Gastroesophageal sphincter (tissue), 4 donors: ENCODE data around the gene PCGF5. TPM values are rescaled to one million over a fixed set of nuclear protein-coding genes. Genes with fewer than 3 reads are reported as not detected.

Source experiments
- ATAC-seq: fragments of 150-250 bp; one replicate; pipeline ENCODE4 v1.9.1; 2016; ENCODE audit warnings: mild to moderate bottlenecking, moderate library complexity
- H3K27ac ChIP-seq, 4 donors: fragments of 200-600 bp; sonication (generic) in 3 of 4; 1 replicate in 3 of 4; 2 replicates in 1 of 4; pipeline ENCODE4 v1.5.1; 2016 to 2019
- H3K27me3 ChIP-seq: fragments of 200-600 bp; sonication (generic); one replicate; pipeline ENCODE4 v1.5.1; 2019
- H3K36me3 ChIP-seq, 2 donors: fragments of 200-600 bp; sonication (generic); one replicate each; pipeline ENCODE4 v1.5.1; 2019; ENCODE audit warnings: control low read depth in 1 of 2
- H3K4me1 ChIP-seq, 3 donors: fragments of 200-600 bp; sonication (generic); 1 replicate in 2 of 3; 2 replicates in 1 of 3; pipeline ENCODE4 v1.5.1; 2016 to 2019; ENCODE audit warnings: control low read depth in 2 of 3
- H3K4me3 ChIP-seq, 2 donors: fragments of 200-600 bp; sonication (generic); one replicate each; pipeline ENCODE4 v1.5.1; 2019; ENCODE audit warnings: mild to moderate bottlenecking in 1 of 2, moderate library complexity in 1 of 2
- H3K9me3 ChIP-seq, 3 donors: fragments of 200-600 bp; sonication (generic); one replicate each; pipeline ENCODE4 v1.5.1; 2017 to 2019; ENCODE audit warnings: control low read depth in 2 of 3
- EP300 ChIP-seq: sonication (generic); formaldehyde crosslinking; IDR thresholded peaks from one replicate; pipeline ENCODE4 v1.6.1; 2017; ENCODE audit warnings: antibody characterized with exemption, mild to moderate bottlenecking
- POLR2A ChIP-seq, 2 donors: fragments of 450-650 bp; IDR thresholded peaks; one replicate each; pipeline ENCODE4 v1.6.1; 2017; ENCODE audit warnings: antibody characterized with exemption in 2 of 2, mild to moderate bottlenecking in 2 of 2, moderate library complexity in 1 of 2
- POLR2AphosphoS5 ChIP-seq: sonication (generic); formaldehyde crosslinking; IDR thresholded peaks from one replicate; pipeline ENCODE4 v1.6.1; 2017; ENCODE audit warnings: antibody characterized with exemption
- WGBS, 2 donors: methylation state at CpG; one replicate each; pipeline ENCODE4 v1.1.5; 2018; ENCODE audit warnings: low coverage in 1 of 2; 5-methylcytosine and 5-hydroxymethylcytosine counted together
- total RNA-seq, 4 donors: library from RNA; depleted of rRNA; stranded (reverse); fragments of >200 nt; gene quantifications; one replicate each; pipeline ENCODE4 v1.1.0, GENCODE V29; 2016
- TF ChIP-seq, protein P1 (sequence below), 4 experiments: fragments of 200-600 bp in 2 of 4; fragments of 450-650 bp in 2 of 4; sonication (generic) in 1 of 4; IDR thresholded peaks; one replicate each; pipeline ENCODE4 v1.5.1; 2017 to 2019; ENCODE audit warnings: antibody characterized with exemption in 4 of 4, mild to moderate bottlenecking in 2 of 4, moderate library complexity in 2 of 4

Gene PCGF5
- total RNA-seq, 4 donors from 2014 or later: 51.5 to 81.6 (median 66.1) TPM

DNA sequence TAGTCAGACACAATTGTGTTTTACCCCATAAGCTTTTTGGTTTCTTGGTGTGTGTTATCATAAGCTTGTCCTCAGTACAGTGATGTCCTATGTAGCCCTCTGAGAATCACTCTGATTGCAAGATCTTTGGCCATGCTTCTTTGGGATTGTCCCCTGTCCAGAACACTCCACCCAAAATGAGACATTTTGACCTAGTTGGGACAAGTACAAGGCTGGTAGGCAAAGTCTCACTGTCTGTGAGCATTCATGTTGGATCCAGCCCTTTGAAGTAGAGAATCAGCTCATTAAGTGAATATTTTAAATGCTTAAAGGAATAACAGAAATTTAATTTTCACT lies 28.9 kb upstream of the PCGF5 start:
- ATAC-seq: peak; percentile 65
- peak overlapping the region in 2 of 4 donors; percentile 12 to 28 for H3K27ac ChIP-seq

DNA sequence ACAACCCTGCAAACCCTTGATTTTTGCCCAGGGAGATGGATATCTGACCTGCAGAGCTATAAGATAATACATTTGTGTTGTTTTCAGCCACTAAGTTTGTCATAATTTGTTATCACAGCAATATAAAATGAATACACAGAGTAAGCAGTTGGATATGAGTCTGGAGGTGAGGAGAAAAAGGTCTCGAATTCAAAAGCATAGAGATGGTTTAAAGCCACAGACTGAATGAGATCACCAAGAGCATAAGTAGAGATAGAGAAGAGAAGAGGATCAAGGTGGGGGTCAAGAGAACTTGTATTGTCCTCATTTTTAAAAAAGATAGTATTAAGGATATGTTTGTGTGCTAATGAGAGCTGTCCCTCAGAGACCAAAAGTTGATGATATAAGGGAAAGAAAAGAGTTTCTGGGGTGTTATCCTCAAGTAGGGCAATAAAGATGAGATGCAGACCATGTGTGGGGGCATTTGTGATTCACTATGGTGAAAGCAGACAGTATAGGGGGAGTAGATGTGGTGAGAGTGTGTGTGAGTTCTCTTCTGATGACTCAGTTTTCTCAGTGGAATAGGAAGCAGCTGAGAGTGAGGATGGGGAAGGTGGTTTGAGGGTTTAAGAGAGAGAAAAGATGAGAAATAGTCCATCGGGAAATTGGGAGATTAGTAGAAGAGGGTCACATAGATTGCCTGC lies 25.8 kb upstream of the PCGF5 start:
- Histone ChIP-seq H3K4me3 (no peak overlapping the region), H3K36me3 (no peaks in the 10 kb centered on the region), H3K4me1 (peaks cover 7 to 48% (median 18%) of the 10 kb centered on the region in 3 donors), H3K27ac (no peak overlapping the region), H3K27me3 (no peaks in the 10 kb centered on the region), H3K9me3 (no peaks in the 10 kb centered on the region)
- ATAC-seq: no peak
- whole genome bisulfite sequencing, 2 donors: 64 to 100% methylated on average over 1 to 2 of the region's 2 CpGs
- TF ChIP-seq, protein P1, sequence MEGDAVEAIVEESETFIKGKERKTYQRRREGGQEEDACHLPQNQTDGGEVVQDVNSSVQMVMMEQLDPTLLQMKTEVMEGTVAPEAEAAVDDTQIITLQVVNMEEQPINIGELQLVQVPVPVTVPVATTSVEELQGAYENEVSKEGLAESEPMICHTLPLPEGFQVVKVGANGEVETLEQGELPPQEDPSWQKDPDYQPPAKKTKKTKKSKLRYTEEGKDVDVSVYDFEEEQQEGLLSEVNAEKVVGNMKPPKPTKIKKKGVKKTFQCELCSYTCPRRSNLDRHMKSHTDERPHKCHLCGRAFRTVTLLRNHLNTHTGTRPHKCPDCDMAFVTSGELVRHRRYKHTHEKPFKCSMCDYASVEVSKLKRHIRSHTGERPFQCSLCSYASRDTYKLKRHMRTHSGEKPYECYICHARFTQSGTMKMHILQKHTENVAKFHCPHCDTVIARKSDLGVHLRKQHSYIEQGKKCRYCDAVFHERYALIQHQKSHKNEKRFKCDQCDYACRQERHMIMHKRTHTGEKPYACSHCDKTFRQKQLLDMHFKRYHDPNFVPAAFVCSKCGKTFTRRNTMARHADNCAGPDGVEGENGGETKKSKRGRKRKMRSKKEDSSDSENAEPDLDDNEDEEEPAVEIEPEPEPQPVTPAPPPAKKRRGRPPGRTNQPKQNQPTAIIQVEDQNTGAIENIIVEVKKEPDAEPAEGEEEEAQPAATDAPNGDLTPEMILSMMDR (IDR thresholded peaks at IDR 0.05): no peak
- TF ChIP-seq POLR2AphosphoS5 (no peak), POLR2A (IDR thresholded peaks at IDR 0.05) (no peak), EP300 (no peak)

More for the DNA sequence above, 28.9 kb upstream of the PCGF5 start:
- Histone ChIP-seq H3K9me3 (no peaks in the 10 kb centered on the region), H3K36me3 (no peaks in the 10 kb centered on the region), H3K4me3 (no peak overlapping the region), H3K4me1 (peaks cover 7 to 28% (median 18%) of the 10 kb centered on the region in 3 donors), H3K27me3 (no peaks in the 10 kb centered on the region)
- TF ChIP-seq EP300 (no peak), POLR2A (IDR thresholded peaks at IDR 0.05) (no peak), POLR2AphosphoS5 (no peak)
- TF ChIP-seq, protein P1 (IDR thresholded peaks at IDR 0.05): no peak

DNA sequence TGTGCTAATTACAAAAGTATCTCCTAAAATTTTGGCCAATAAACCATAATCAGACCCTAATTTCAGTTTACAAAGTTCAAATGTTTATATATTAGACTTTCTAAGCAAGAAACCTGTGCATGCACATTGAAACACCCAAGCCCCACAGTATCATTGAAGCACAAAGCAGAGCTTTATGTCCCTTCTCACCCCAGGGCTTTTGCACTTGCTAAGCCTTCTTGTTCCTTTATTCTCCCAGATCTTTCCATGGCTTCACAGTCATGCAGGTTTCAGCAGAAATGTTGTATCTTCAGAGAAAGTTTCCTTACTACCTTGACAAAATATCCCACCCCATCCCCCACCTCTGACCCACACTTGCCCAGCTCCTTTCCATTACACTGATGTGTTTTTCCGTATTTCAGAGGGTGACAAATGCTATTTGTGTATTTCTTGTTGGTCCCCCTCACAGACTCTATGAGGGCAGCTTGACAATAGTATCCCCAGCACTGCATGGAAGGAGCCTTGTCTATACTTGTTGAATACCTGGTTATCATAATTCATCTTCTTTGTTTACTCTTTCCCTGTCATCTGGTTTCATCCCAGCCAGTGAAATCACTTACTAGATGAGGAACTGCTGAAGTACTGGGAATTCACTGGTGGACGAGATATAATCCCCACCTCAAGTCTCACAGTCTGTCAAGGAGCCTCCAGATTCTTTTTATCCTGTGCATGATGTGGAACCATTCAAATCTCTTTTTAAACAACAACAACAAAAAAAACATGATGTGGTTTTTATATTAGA lies 24.0 kb upstream of the PCGF5 start:
- Histone ChIP-seq H3K4me1 (peaks cover 0 to 46% (median 2%) of the 10 kb centered on the region in 3 donors), H3K9me3 (no peaks in the 10 kb centered on the region), H3K27ac (no peak overlapping the region), H3K4me3 (no peak overlapping the region), H3K36me3 (no peaks in the 10 kb centered on the region), H3K27me3 (no peaks in the 10 kb centered on the region)
- TF ChIP-seq POLR2A (IDR thresholded peaks at IDR 0.05) (no peak), EP300 (no peak), POLR2AphosphoS5 (no peak)
- TF ChIP-seq, protein P1 (IDR thresholded peaks at IDR 0.05): no peak
- 53 to 82% methylated on average over 2 of the region's 2 CpGs for WGBS, 2 donors
- ATAC-seq: no peak

DNA sequence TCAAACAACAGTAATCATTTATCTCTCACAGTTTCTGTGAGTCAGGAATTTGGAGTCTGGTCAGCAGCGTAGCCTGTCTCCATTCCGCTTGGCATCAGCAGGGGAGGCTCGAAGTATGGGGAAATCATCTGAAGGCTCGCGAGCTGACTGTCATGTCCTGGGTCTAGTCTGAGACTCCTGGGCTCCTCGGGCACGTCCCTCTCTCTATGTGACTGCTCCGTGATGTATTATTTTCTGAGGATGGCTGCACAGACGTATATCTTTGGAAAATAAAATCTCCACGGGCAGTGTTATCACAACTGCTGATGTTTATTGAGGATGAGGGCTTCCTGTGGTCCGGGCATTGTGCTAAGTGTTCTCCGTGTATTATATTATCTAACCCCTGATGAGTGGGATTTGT lies 23.3 kb upstream of the PCGF5 start:
- no peaks in the 10 kb centered on the region for H3K9me3 ChIP-seq
- no peak overlapping the region for H3K4me3 ChIP-seq
- 53 to 62% methylated on average over 7 to 9 of the region's 12 CpGs for WGBS, 2 donors
- no peaks in the 10 kb centered on the region for H3K36me3 ChIP-seq
- H3K4me1 ChIP-seq: peaks cover 0 to 48% (median 0%) of the 10 kb centered on the region in 3 donors
- ATAC-seq: peak; percentile 28
- H3K27me3 ChIP-seq: no peaks in the 10 kb centered on the region
- TF ChIP-seq, protein P1 (IDR thresholded peaks at IDR 0.05): no peak
- TF ChIP-seq POLR2AphosphoS5 (no peak), EP300 (no peak), POLR2A (IDR thresholded peaks at IDR 0.05) (no peak)
- H3K27ac ChIP-seq: no peak overlapping the region

DNA sequence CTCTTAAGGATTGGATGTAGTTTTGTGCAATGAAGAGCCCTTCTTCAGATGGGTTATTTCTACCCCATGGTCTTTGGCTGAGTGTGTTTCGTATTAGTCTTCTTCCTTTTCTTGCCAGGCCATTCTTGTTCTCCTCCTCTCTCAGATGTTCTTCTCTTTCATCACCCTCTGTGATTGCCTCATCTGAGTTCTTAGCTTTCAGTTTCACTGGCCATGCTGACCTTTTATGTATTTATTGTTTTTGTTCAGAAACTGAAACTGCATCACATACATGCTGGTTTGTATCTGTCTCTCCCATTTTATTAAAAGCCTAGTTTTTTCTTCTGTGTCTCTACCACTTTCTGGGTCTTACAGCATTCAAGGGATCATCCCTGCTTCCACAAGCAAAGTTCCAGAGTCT lies 21.7 kb upstream of the PCGF5 start:
- peaks cover 0 to 49% (median 0%) of the 10 kb centered on the region in 3 donors for H3K4me1 ChIP-seq
- TF ChIP-seq POLR2A (IDR thresholded peaks at IDR 0.05) (no peak), POLR2AphosphoS5 (peak; percentile 44), EP300 (no peak)
- peak; percentile 86 for ATAC-seq
- WGBS, 2 donors: 22 to 40% methylated on average over 1 of the region's 1 CpG
- H3K27me3 ChIP-seq: no peaks in the 10 kb centered on the region
- H3K36me3 ChIP-seq: no peaks in the 10 kb centered on the region
- H3K27ac ChIP-seq: peak overlapping the region in 3 of 4 donors; percentile 17 to 18 (median 18)
- no peak overlapping the region for H3K4me3 ChIP-seq
- H3K9me3 ChIP-seq: no peaks in the 10 kb centered on the region
